ENCODE data around the gene CNTN1. TPM values are rescaled to one million over a fixed set of nuclear protein-coding genes. Genes with fewer than 3 reads are reported as not detected.

CNTN1 gene
- total and polyA plus RNA-seq, 11 donors: 0.01 to 0.66 (median 0.20) TPM; not detected in 2

GRCh38 chr12:40726366-40726765 is 34.1 kb downstream of the CNTN1 start:
- Histone ChIP-seq H3K27ac (no peak overlapping the region), H3K4me3 (no peak overlapping the region), H3K36me3 (no peaks in the 10 kb centered on the region), H3K4me1 (no peaks in the 10 kb centered on the region), H3K9me3 (no peaks in the 10 kb centered on the region), H3K27me3 (no peaks in the 10 kb centered on the region)
- DNase-seq: no peak
- 81 to 100% (median 89%) methylated on average over 1 of the region's 1 CpG for WGBS, 4 donors
- ATAC-seq: no peak
- TF ChIP-seq POLR2A (IDR thresholded peaks at IDR 0.05) (no peak), CTCF (IDR thresholded peaks at IDR 0.05) (no peak)
- intact Hi-C loops (cut with DNase I): no loop called here

- TF ChIP-seq CTCF (IDR thresholded peaks at IDR 0.05): no peak
- TF ChIP-seq POLR2A (IDR thresholded peaks at IDR 0.05): no peak
- H3K36me3 ChIP-seq: no peaks in the 10 kb centered on the region
- H3K4me1 ChIP-seq: no peaks in the 10 kb centered on the region
- H3K27ac ChIP-seq: no peak overlapping the region
- WGBS, 4 donors: 75 to 87% (median 83%) methylated on average over 4 of the region's 4 CpGs
- intact Hi-C loops (cut with DNase I): no loop called here
- ATAC-seq (no peak), DNase-seq (no peak)
- no peaks in the 10 kb centered on the region for H3K27me3 ChIP-seq
- H3K9me3 ChIP-seq: no peaks in the 10 kb centered on the region
- no peak overlapping the region for H3K4me3 ChIP-seq
Measured at GRCh38 chr12:40727774-40728483, 35.7 kb downstream of the CNTN1 start.

GRCh38 chr12:40730281-40730680 is 38.0 kb downstream of the CNTN1 start:
- no peak overlapping the region for H3K4me3 ChIP-seq
- no peak for DNase-seq
- H3K27ac ChIP-seq: no peak overlapping the region
- ATAC-seq: no peak
- intact Hi-C loops (cut with DNase I): no loop called here
- H3K27me3 ChIP-seq: no peaks in the 10 kb centered on the region
- no peaks in the 10 kb centered on the region for H3K36me3 ChIP-seq
- no peaks in the 10 kb centered on the region for H3K4me1 ChIP-seq
- H3K9me3 ChIP-seq: no peaks in the 10 kb centered on the region
- WGBS, 4 donors: 55 to 81% (median 60%) methylated on average over 1 of the region's 1 CpG
- TF ChIP-seq POLR2A (IDR thresholded peaks at IDR 0.05): no peak
- no peak for TF ChIP-seq CTCF (IDR thresholded peaks at IDR 0.05)

GRCh38 chr12:40733871-40734270 is 41.6 kb downstream of the CNTN1 start:
- no peak overlapping the region for H3K4me3 ChIP-seq

More at GRCh38 chr12:40733871-40734270, 41.6 kb downstream of the CNTN1 start:
- Histone ChIP-seq H3K4me1 (no peaks in the 10 kb centered on the region), H3K27me3 (no peaks in the 10 kb centered on the region), H3K9me3 (no peaks in the 10 kb centered on the region), H3K36me3 (no peaks in the 10 kb centered on the region), H3K27ac (no peak overlapping the region)
- DNase-seq (no peak), ATAC-seq (no peak)
- no peak for TF ChIP-seq POLR2A (IDR thresholded peaks at IDR 0.05)
- TF ChIP-seq CTCF (IDR thresholded peaks at IDR 0.05): no peak
- intact Hi-C loops (cut with DNase I): no loop called here
